Hippocampal formation (tissue), 2 donors: ENCODE data around the gene CDH11.

Experiments used
- DNase-seq, 2 donors: peaks; one replicate each; lab custom pipeline; 2025; lab: John Stamatoyannopoulos, UW

The CDH11 gene

GRCh38 chr16:65070831-65071432, 50.9 kb downstream of the CDH11 start:
- peak; percentile 83 to 90 for DNase-seq

- no peak for DNase-seq
Measured at GRCh38 chr16:65069766-65070165, 52.1 kb downstream of the CDH11 start.

- DNase-seq, result no peak
Measured at GRCh38 chr16:65069065-65069464, 52.8 kb downstream of the CDH11 start.

GRCh38 chr16:65068151-65068740, 53.6 kb downstream of the CDH11 start:
- no peak for DNase-seq

- DNase-seq, result no peak
Measured at GRCh38 chr16:65066651-65067050, 55.2 kb downstream of the CDH11 start.

- no peak for DNase-seq
Measured at GRCh38 chr16:65065031-65065430, 56.8 kb downstream of the CDH11 start.

- DNase-seq, result no peak
Measured at GRCh38 chr16:65064131-65064530, 57.7 kb downstream of the CDH11 start.

- DNase-seq, result peak; percentile 30 to 50
Measured at GRCh38 chr16:65062736-65063583, 58.9 kb downstream of the CDH11 start.

- DNase-seq, result no peak
Measured at GRCh38 chr16:65061935-65062518, 59.8 kb downstream of the CDH11 start.

- no peak for DNase-seq
Measured at GRCh38 chr16:65061263-65061662, 60.6 kb downstream of the CDH11 start.

- DNase-seq, result peak; percentile 87 to 96
Measured at GRCh38 chr16:65059406-65059980, 62.4 kb downstream of the CDH11 start.

GRCh38 chr16:65057184-65057583, 64.7 kb downstream of the CDH11 start:
- DNase-seq, result no peak

GRCh38 chr16:65054457-65054856, 67.4 kb downstream of the CDH11 start:
- no peak for DNase-seq

- DNase-seq, result no peak
Measured at GRCh38 chr16:65049679-65050078, 72.2 kb downstream of the CDH11 start.

GRCh38 chr16:65045961-65046360, 75.9 kb downstream of the CDH11 start:
- no peak for DNase-seq

- DNase-seq, result no peak
Measured at GRCh38 chr16:65044873-65045272, 77.0 kb downstream of the CDH11 start.

- DNase-seq, result no peak
Measured at GRCh38 chr16:65044026-65044425, 77.8 kb downstream of the CDH11 start.

GRCh38 chr16:65042438-65043365, 79.2 kb downstream of the CDH11 start:
- DNase-seq, result no peak

GRCh38 chr16:65041667-65042066, 80.2 kb downstream of the CDH11 start:
- DNase-seq, result no peak

- DNase-seq, result no peak
Measured at GRCh38 chr16:65038100-65038499, 83.8 kb downstream of the CDH11 start.

- no peak for DNase-seq
Measured at GRCh38 chr16:65037556-65037955, 84.3 kb downstream of the CDH11 start.
